ENCODE measurements around the gene BRME1. TPM values are rescaled to one million over a fixed set of nuclear protein-coding genes. Genes with fewer than 3 reads are reported as not detected.
A peak's percentile ranks its signal among the peaks of the same experiment; 100 is the strongest.

BRME1 gene
- total and polyA plus RNA-seq, 2 of the 13 experiments (the other 11 are each of a cell fraction or from before 2014, with no cell fraction given), result 0.74 to 1.5 TPM

DNA sequence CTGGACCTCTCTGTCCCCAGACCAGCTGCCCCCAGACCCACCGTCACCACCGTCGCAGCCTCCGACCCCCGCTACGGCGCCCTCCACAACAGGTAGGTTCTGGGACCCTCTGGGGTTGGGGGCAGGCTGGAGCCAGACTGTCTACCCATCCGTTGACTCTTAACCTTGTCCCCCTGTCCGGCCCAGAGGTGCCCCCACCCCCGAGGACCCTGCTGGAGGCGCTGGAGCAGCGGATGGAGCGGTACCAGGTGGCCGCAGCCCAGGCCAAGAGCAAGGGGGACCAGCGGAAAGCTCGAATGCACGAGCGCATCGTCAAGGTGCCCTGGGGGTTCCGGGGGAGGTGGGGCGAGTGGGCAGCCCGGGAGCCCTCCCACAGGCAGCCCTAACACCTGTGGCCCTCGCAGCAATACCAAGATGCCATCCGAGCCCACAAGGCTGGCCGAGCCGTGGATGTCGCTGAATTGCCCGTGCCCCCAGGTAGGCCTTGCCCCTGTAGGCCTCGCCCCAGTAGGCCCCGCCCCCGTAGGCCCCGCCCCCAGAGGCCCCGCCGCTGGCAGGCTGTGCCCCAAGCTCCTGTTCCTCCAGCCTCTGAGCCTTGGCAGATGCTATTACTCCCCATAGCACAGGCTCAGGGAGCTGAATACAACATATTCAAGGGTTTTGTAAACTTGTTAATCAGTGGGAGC, 13.0 kb upstream of the BRME1 start:
- Histone ChIP-seq H3K9ac (ENCODE audit: insufficient read depth, low read depth, low read length) (no peak overlapping the region), H3K4me2 (ENCODE audit: low read depth, low read length) (no peak overlapping the region), H3K27ac (ENCODE audit: extremely low read length, insufficient read depth, low read length) (no peak overlapping the region), H3K4me1 (ENCODE audit: insufficient read depth, low read length) (no peaks in the 10 kb centered on the region), H3K4me3 (replicated peaks in 1 of 3; ENCODE audit: insufficient read depth in 1 of 3, low read depth in 2 of 3, low read length in 3 of 3) (no peak overlapping the region), H3K36me3 (replicated peaks in 1 of 2; ENCODE audit: control insufficient read depth in 1 of 2, insufficient read depth in 2 of 2, low read length in 2 of 2) (peaks cover 7 to 46% of the 10 kb centered on the region in 2 experiments; a peak in 3 of 5 replicates), H3K79me2 (ENCODE audit: insufficient read depth, low read length) (no peaks in the 10 kb centered on the region), H3K9me3 (ENCODE audit: low read length) (peaks cover 5% of the 10 kb centered on the region; the same call in 1 of the 2 replicates), H3K27me3 (ENCODE audit: control insufficient read depth in 1 of 2, insufficient read depth in 2 of 2, low read length in 2 of 2) (no peaks in the 10 kb centered on the region), H2AFZ (ENCODE audit: low read length) (no peak overlapping the region), H4K20me1 (ENCODE audit: insufficient read depth, low read length) (no peaks in the 10 kb centered on the region)
- POLR2A ChIA-PET, result no interaction called here
- DNase-seq (ENCODE audit: low spot score) (no peak), FAIRE-seq (no peak), ATAC-seq (no peak)
- no TSS peak for BruUV-seq (replicated peaks)
- WGBS (ENCODE audit: low lambda C conversion rate), result 96% methylated on average over 22 of the region's 34 CpGs
- CTCF ChIA-PET (ENCODE audit: low intra/inter-chr PET ratio, low total read pairs), result no interaction called here
- TF ChIP-seq AGO2 (optimal IDR thresholded peaks at IDR 0.05; ENCODE audit: low read depth, low read length) (peak; percentile 47), ATRX (CRISPR knock-in tag; IDR thresholded peaks at IDR 0.05; ENCODE audit: borderline replicate concordance) (no peak)
- intact Hi-C loops (cut with micrococcal nuclease; ENCODE audit: unreplicated experiment) (no loop called here), in situ Hi-C loops (cut with HindIII; ENCODE audit: extremely low pct_ligation_motif_present, low pct_unique_long_range_greater_than_20kb) (no loop called here)

DNA sequence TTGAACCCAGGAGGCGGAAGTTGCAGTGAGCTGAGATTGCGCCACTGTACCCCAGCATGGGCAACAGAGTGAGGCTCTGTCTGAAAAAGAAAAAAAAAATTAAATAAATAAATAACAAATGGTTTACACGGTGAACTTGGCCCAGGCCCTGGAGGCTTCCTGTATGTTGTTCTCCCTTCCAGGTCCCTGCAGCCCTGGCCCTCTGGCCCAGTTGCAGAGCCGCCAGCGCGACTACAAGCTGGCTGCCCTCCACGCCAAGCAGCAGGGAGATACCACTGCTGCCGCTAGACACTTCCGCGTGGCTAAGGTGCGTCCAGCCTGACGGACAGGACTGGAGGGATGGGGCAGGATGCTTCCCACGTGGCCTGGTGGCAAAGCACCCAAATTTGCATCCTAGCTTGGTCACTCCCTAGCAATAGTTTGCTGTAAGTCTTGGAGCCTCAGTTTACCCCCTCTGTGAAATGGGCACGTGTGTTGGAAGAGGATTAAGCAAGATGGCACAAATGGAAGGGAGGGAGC, 12.0 kb upstream of the BRME1 start:
- POLR2A ChIA-PET, result no interaction called here
- TF ChIP-seq ZNF629 (CRISPR knock-in tag; conservative IDR thresholded peaks at IDR 0.05) (peak; percentile 96), CHD4 (IDR thresholded peaks at IDR 0.05; ENCODE audit: borderline replicate concordance, low read length) (0 out of 2 replicates have a peak, but pooled peaks have one; percentile 33), ZKSCAN8 (CRISPR knock-in tag; IDR thresholded peaks at IDR 0.05; ENCODE audit: borderline replicate concordance) (no peak), ZMYM3 (CRISPR knock-in tag; IDR thresholded peaks at IDR 0.05) (peak; percentile 62), ZNF720 (CRISPR knock-in tag; IDR thresholded peaks at IDR 0.05) (no peak)
- TF ChIP-seq, protein P1, sequence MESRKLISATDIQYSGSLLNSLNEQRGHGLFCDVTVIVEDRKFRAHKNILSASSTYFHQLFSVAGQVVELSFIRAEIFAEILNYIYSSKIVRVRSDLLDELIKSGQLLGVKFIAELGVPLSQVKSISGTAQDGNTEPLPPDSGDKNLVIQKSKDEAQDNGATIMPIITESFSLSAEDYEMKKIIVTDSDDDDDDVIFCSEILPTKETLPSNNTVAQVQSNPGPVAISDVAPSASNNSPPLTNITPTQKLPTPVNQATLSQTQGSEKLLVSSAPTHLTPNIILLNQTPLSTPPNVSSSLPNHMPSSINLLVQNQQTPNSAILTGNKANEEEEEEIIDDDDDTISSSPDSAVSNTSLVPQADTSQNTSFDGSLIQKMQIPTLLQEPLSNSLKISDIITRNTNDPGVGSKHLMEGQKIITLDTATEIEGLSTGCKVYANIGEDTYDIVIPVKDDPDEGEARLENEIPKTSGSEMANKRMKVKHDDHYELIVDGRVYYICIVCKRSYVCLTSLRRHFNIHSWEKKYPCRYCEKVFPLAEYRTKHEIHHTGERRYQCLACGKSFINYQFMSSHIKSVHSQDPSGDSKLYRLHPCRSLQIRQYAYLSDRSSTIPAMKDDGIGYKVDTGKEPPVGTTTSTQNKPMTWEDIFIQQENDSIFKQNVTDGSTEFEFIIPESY (CRISPR knock-in tag; IDR thresholded peaks at IDR 0.05), result peak; percentile 51; the same call in 1 of the 2 replicates
- H3K36me3 ChIP-seq (replicated peaks in 1 of 2; ENCODE audit: control insufficient read depth in 1 of 2, insufficient read depth in 2 of 2, low read length in 2 of 2), result peaks cover 9 to 52% of the 10 kb centered on the region in 2 experiments; a peak in 4 of 5 replicates
- H3K27me3 ChIP-seq (ENCODE audit: control insufficient read depth in 1 of 2, insufficient read depth in 2 of 2, low read length in 2 of 2), result no peaks in the 10 kb centered on the region
- WGBS (ENCODE audit: low lambda C conversion rate), result 90% methylated on average over 12 of the region's 14 CpGs
- no peaks in the 10 kb centered on the region for H3K79me2 ChIP-seq (ENCODE audit: insufficient read depth, low read length)
- no peak for DNase-seq (ENCODE audit: low spot score)
- H3K9ac ChIP-seq (ENCODE audit: insufficient read depth, low read depth, low read length), result no peak overlapping the region
- H3K9me3 ChIP-seq (ENCODE audit: low read length), result peaks cover 5% of the 10 kb centered on the region; the same call in 1 of the 2 replicates
- H2AFZ ChIP-seq (ENCODE audit: low read length), result no peak overlapping the region
- intact Hi-C loops (cut with micrococcal nuclease; ENCODE audit: unreplicated experiment) (no loop called here), in situ Hi-C loops (cut with HindIII; ENCODE audit: extremely low pct_ligation_motif_present, low pct_unique_long_range_greater_than_20kb) (no loop called here)
- H4K20me1 ChIP-seq (ENCODE audit: insufficient read depth, low read length), result no peaks in the 10 kb centered on the region
- no peak overlapping the region for H3K4me2 ChIP-seq (ENCODE audit: low read depth, low read length)
- no peak for ATAC-seq
- no TSS peak for BruUV-seq (replicated peaks)
- no peak overlapping the region for H3K4me3 ChIP-seq (replicated peaks in 1 of 3; ENCODE audit: insufficient read depth in 1 of 3, low read depth in 2 of 3, low read length in 3 of 3)
- H3K4me1 ChIP-seq (ENCODE audit: insufficient read depth, low read length), result no peaks in the 10 kb centered on the region
- no peak for FAIRE-seq
- peak overlapping the region; percentile 22 for H3K27ac ChIP-seq (ENCODE audit: extremely low read length, insufficient read depth, low read length)
- CTCF ChIA-PET (ENCODE audit: low intra/inter-chr PET ratio, low total read pairs), result no interaction called here
